GM04503 (cell line): ENCODE results near the gene IQCN.
"Not testable (repeated sequence)": the region's sequence is repeated elsewhere in the genome, so short reads cannot be mapped to it uniquely, and the experiment has no call there.

ENCODE experiments used
- DNase-seq: peaks from one replicate; pipeline ENCODE4 v3.0.0-alpha.2; 2012; ENCODE audit warnings: low read depth

IQCN gene

DNA sequence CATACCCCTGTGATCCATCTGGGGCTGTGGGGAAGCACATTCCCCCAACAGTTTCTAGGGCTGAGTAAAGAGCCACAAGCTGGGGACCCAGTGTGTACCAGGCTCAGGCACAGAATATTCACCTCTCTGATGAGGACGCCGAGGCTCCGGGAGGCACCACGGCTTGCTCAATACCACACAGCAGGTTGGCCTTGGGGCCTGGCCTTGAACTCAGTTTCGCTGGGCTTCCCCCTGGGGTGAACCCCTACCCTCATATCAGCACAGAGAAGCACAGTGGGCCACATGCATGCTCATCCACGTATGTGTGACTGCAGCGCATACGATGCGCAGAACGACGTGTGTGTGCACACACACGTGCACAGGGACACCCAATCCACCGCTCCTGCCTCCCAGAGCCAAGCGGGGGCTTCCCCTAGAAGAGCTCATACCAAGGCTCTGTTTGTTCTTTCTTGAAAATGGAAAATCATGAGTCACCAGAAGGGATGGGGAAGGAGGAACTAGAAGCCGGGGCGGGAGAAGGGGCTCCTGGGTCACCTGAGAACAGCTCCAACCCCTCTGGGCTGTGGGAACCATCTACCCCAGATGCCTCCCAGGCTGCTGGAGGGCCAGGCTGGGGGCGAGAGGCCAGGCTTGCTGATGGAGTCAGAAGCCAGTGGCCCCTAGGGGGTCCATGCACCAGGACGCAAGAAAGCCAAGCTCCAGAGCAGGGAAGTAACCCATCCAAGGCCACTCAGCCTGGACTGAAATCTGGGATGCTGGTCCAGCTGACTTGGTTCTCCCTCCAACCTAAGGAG is 43.1 kb downstream of the IQCN start:
- no peak for DNase-seq

DNA sequence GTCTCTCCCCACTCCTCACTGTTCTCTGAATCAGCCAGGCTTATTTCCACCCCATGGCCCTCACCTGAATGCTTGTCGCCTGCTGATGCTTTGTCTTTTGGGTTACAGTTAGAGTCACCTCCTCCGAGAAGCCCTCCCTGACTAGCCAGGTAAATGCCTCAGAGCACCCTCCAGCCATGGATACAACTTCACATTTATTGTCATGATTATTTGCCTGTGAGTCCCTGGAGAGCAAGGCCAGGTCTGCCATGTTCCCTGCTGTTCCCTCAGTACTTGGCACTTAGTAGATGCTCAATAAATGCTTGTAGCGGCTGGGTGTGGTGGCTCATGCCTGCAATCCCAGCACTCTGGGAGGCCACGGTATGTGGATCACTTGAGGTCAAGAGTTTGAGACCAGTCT is 44.3 kb downstream of the IQCN start:
- DNase-seq = no peak

DNA sequence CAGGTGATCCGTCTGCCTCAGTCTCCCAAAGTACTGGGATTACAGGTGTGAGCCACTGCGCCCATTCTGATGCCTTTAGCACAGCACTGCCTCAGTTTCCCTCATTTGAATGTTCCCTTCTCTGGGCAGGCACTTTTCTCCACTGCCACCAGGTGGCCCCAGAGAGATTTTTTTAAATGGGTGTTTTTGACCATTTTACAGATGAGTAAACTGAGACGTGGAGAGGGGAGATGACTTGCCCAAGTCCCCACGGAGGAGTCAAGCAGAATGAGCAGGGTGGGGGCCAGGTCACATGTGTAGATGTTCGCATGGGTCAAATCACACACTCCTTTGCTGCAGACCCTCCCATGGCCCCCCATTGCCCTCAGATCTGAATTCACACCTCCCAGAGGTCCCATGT is 44.8 kb downstream of the IQCN start:
- DNase-seq = no peak

DNA sequence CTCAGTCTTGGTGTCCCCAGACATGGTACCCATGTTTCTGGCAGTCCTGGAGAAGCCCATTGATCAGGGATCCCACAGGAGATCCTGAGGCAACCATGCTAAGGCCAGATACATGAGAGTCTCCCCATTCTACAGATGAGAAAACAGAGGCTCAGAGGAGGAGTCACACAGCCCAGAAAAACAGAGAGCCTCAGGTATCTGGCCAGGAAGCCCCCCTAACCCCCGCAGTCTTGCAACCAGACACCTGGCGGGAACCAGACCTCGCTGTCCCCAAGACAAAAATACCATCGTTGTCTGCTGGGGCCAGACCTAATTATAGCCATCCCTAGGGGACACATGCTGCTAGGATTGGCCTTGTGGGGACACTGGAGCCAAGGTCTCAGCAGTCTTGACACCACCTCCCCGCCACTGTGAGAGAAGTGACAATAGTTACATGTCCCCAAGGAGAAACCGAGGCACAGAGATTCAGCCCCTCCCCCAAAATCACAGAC is 46.4 kb downstream of the IQCN start:
- no peak for DNase-seq

DNA sequence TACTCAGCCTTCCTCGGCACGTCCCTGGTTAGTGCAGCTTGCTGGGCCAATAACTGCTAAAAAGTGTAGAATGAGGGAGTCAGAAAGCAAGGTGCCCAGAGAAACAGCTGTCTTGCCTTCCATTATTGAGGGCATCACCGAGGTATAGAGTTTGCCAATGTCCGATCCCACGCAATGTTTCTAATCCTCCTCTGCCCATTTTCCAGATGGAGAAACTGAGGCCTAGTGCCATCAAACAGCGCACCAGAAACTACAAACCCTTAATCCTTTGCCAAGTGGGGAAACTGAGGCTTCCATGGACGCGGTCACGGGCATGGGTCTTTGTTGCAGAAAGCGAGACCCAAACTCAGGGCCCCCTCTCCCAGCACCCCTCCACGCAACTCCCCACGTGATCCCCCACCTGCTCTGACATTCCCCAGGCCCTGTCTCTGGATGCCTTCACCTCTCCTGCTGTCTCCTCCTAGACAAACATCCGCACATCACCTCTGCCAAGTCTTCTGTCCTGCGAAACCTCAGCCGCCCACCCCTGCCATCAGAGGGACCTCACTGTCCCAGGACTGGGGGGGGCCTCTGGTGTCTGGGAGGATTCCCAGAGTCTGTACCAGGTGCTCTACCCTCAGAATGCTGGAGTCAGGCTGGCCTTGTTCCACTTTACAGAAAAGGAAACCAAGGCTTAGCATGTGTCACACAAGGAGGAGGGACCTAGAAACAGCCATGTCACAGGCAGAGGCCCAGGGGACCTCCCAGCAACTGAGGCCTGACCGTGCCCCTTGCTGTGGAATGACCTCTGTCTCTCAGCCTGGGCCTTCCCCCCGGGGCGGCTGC is 47.1 kb downstream of the IQCN start:
- no peak for DNase-seq

DNA sequence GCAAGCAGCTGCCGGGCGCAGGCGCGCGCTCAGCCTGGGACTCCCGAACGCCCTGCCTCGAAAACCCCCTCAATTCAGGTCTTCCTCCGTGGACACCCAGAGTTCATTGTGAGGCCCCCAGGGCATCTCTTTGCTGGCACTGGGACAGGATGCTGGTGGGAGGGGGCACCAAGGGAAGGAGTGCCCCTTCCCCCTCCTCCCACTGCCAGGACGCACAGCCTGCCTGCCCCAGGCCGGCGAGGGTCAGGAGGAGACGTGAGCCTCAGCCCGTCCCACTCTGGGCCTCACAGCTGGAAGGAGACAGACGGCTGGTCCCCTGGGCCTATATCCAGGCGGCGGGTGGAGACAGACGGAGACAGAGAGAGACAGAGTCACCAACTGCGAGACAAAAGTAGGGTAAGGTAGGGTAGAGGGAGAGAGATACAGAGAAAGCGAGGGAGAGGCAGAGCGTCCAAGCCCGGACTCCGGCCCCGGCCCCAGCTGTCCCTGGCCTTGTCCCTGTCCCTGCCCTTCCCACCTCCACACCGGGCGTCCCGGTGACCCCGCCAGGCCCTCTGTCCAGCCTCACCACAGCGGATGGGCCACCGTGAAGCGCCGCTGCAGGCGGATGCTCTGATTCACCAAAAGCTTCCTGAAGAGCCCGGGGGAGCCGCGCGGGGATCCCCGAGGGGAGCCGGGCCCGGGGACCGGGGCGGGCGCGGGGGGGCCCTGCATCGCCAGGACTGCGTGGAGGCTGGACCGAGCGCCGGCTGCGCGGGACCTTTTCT is 48.4 kb downstream of the IQCN start, which contains the start of gene PDE4C:
Gene PDE4C (minus strand): TSS at position 737 of the 767 bp plus-strand sequence. CDS start 23 bp downstream, at position 714.
- DNase-seq = no peak

DNA sequence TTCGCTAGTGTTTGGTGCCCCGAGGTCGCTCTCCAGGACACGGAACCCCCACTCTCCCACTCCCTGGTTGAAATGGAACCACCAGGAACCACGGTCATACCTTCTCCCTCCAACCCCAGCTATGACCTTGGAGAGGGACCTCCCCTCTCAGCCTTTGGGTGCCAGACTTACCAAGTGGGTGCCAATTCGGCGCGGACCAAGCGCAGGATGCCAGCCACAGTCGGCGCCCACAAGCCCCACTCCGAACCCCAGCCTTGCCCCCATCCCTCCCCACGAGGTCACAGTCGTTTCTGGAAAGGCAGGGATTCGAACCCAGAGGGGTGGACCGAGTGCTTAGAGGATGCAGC is 48.9 kb downstream of the IQCN start:
- DNase-seq = no peak

DNA sequence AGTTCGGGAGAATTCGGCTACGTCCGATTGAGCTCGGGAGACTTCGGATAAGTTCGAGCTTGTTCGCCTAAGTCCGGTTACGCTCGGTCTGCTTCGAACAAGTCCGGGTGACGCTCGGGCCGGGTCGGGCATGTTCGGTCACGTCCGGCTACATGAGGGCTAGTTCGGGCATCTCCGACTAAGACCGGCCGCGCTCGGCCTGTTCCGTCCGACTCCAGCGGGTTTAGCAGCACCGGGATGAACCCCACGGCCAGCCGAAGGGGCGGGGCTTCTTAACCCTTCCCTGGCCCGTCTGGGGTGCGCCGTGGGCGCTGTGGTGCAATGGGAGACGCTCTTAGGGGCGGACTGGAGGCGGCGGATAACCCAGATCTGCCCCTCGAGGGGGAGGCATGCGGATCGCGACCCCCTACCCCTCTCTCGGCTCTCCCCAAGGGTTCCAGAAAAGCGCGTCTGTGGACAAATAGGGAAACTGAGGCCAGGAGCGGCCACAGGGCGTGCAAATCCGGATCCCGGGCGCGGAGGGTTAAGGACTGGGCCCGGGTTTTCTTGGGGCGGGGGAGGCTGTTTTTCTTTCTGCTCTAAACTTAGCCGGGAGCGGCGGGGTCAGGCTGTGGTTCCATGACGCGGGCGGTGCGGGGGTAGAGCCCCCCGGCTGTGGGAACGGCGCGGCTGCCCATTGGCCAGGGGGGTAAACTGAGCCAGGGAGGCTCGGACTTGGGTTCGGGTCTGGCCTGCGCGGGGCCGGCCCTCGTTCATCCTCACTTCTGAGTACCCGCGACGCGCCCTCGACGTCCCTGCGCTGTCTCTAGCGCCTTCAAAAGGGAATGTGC is 49.5 kb downstream of the IQCN start:
- peak; percentile 68 for DNase-seq

DNA sequence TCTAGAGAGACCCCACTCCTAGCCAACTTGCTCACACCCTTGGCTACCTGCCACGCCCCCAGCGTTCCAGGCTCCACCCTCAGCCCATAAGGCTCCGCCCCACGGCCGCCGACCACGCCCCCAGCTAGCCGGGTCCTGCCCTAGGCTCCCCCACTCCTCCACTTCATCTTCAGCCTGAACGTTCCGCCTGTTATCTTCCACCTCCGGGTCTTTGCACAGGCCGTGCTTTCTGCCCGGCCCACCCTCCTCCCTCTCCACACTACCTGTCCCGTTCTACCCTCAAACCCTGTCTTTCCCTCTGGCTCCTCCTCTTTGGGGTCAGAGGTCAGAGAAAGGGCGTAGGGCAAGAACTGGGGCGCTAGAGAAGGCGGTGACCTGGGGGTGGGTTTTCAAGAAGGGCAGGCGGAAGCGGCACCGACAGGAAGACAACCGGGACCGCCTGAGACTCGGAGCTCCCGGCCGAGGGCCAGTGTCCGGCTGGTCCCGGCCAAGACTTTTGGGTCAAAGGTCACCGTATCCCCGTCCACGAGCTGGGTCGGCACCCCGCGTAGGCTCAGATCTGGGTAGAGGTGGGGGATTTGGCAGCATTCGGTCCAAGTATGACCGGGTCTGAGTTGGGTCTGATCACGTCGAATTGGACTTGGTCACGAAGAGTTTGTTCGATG is 50.3 kb downstream of the IQCN start:
- no peak for DNase-seq

DNA sequence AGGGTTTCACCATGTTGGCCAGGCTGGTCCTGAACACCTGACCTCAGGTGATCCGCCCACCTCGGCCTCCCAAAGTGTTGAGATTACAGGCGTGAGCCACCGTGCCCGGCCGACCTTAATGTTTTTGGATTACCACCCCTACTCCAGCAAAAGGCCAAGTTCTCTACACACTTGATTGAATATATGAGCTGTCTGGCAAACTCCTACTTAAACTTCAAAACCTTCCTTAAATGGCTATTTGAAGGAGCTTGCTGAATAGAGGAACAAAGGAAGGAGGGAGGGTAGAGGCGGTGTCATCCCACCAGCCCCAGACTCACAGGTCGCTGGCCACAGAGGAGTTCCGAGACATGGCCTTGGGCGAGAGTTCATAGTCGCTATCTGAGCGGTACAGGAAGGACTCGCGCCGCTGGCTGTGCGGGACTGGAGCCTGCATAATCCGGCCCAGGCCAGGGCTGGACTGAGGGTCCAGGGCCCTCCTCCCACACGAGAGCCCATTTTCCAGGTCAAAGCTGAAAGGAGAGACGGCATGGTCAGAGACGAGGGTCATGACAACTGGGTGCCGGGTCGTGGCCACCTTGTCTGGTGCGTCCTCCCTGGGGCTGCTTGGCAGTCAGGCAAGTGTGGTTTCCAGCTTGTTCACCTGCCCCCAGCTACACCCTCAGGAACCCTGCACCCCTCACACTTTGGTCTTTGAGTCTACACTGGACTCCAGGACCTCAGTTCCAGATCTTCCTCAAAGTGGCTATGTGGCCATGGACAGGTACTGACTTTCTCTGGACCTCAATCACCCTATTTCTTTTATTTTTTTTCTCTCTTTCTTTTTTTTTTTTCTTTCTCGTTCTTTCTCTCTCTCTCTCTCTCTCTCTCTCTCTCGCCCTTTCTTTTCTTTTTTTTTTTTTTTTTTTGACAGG is 52.2 kb downstream of the IQCN start:
- no peak for DNase-seq

DNA sequence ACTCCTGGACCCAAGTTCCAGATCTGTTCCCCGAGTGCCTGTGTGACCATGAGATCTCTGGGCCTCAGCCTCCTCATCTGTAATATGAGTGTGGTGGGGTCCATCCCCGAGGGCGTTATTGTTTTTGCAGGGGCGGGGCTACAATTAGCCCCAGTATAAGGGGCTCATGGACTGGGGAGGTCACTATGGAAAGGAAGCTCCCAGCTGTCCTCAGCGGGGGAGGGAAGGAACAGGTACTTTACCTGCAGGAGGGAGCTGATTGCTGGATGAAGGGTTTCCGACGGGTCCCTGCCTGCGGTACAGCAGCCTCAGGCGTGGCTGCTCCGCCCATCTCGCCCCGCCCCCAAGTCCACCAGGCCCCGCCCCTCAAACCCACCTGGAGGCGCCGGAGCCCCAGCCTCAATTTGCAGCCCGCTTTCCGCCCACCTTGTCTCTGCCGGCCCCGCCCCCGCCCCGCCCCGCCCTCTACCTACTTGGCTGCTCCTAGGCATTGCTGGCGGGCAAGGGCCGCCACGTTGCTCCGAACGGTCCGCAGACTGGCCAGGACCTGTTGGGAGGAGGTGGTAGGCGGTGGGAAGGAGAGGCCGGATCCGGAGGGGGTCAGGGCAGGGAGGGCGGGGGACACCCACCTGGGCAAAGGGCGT is 53.5 kb downstream of the IQCN start:
- DNase-seq = no peak

DNA sequence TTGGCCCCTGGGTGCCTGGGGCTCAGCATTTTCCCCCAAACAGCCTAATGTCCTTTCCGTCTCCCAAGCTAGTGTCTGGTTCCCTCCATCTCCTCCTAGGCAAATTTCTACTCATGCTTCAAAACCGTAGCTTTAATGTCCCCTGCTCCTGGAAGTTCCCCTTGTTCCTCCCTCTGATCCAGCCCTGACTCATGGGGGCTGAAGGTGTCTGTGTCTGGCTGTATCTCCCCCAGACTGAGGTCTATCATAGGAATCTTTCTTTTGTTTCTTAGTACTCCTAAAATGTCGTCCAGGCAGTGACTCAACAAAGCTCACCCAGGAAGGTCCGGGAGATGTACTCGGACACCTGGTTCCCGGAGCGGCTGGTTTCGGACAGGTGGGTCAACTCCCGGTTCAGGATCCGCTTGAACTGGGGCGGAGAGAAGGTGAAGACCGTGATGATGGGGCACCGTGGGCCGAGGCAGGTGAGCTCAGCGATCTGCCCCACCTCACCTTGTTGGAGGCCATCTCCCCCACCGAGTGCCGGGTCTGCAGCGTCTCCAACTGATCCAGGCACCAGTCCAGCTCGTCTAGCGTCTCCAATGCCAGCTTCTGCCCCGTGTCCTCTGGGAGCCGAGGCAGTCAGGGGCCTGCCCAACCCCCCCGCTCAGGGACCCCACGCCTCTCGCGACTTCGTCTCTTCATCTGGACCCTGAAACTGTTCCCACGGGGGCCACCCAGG is 54.2 kb downstream of the IQCN start:
- no peak for DNase-seq

DNA sequence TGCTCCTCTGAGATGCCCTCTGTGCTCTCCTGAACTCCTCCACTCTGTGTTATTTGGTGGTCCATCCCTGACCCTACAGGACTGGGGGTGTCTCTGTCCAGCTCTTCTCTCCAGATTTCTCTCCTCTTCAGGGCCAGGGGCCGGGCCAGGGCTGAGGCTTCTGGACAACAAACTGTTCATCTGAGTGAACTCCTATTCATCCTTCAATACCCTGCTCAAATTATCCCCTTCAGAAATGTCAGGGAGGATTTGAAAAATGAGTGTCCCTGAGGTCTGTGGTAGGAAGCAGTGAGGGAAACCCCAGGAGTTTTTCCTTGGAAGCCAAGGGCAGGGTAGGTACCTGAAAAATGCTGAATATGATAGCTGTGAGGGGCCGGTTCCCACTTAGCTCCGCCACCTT is 55.7 kb downstream of the IQCN start:
- DNase-seq = no peak

DNA sequence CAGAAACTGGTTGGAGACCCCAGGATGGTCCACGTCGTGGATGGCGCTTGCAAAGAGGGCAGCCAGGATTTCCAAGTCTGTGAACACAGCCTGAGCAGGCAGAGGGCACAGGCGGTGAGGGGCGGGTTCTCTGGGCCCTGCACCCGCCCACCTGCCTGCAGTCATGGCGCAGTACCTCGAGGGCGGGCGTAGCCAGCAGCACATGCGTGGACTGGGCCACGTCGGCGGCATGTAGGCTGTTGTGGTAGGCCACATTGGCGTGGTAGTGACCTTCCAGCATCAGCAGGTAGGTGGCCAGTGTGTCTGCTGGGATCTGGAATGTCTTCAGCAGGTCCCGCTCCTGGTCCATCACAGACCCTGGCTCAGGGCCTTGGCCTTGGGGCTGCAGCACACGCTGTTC is 56.1 kb downstream of the IQCN start:
- DNase-seq = no peak

DNA sequence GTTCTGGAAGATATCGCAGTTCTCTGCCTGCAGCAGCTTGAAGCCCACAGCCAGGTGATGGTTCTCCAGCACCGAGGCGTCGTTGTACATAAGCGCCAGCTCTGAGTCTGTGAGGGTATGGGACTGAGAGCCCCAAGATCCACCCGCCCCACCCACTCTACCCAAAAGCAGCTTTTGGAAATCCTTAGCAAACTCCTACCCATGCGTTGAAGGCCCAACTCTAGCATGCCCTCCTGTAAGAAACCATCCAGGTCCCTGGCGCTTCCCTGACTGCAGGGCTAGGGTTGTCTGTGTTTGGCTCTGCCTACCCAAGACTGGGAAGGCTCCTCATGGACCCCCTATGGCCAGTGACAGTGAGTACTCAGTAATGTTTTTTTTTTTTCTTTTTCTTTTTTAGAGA is 57.5 kb downstream of the IQCN start:
- no peak for DNase-seq

DNA sequence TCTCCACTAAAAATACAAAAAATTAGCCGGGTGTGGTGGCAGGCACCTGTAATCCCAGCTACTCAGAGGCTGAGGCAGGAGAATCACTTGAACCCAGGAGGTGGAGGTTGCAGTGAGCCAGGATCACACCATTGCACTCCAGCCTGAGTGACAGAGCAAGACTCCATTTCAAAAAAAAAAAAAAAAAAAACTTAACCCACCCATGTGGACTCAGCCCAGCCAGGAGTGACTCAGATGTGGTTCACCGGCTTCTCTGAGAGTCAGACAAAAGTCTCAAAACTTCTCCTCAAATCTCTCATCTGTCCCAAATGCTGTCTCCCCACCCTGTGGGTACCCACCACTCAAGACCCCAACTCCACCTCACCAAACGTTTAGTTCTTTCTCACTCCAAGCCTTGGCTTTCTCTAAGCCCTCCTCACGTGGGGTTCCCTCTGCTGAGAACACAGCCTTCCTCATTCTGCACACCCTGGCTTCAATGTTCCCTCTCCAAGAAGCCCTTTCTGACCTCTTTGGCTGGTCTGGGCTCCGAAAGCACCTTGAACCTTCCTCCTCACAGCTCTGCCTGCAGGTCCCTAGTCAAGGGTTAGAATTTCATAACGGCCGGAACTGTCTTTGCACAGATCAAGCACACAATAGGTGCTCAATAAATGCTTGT is 59.3 kb downstream of the IQCN start:
- no peak for DNase-seq

DNA sequence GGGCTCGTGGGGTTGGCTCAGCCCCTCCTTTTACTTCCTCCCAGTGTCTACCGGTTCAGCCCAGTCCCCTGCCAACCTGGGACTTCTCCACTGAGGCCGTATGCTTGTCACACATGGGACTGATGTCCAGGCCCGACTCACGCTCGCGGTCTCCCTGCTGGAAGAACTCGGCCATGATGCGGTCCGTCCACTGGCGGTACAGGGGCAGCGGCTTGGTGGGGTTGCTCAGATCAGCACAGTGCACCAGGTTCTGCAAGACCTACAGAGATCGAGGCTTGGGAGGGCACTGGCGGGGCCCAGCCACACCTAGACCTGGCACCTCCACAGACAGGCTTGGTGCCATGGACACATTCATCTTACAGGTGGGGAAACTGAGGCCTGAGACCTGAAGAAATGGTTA is 62.6 kb downstream of the IQCN start:
- no peak for DNase-seq

DNA sequence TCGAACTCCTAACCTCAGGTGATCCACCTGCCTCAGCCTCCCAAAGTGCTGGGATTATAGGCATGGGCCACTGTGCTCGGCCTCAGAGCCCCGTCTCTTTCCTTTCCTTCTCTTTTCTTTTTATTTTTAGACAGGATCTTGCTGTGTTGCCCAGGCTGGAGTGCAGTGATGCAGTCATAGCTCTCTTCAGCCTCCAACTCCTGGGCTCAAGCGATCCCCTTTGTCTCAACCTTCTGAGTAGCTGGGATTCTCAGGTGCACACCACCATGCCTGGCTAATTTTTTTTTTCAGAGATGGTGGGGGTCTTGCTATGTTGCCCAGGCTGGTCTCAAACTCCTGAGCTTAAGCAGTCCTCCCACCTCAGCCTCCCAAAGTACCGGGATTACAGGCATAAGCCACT is 64.3 kb downstream of the IQCN start:
- DNase-seq = not testable (repeated sequence)
